Trophoblast cell (in vitro differentiated cells and primary cell): Measurements from ENCODE around the gene ENTREP1.
A peak's percentile ranks its signal among the peaks of the same experiment; 100 is the strongest.

Experiments used
- DNase-seq, 2 donors: peaks; one replicate each; pipeline ENCODE4 v3.0.0-alpha.2; 2016
- H2AFZ ChIP-seq: 2 replicates; pipeline ENCODE4 v1.6.1; 2013; ENCODE audit warnings: low read length, moderate library complexity, mild to moderate bottlenecking; ENCODE audit not compliant: insufficient read depth, poor library complexity
- H2AK5ac ChIP-seq: 2 replicates; pipeline ENCODE4 v1.6.1; 2013; ENCODE audit warnings: mild to moderate bottlenecking, low read length
- H2BK120ac ChIP-seq: 2 replicates; pipeline ENCODE4 v1.6.1; 2013; ENCODE audit warnings: low read length, mild to moderate bottlenecking, moderate library complexity; ENCODE audit not compliant: insufficient read depth, poor library complexity
- H2BK12ac ChIP-seq: 2 replicates; pipeline ENCODE4 v1.6.1; 2013; ENCODE audit warnings: mild to moderate bottlenecking, low read length, moderate library complexity
- H2BK5ac ChIP-seq: 2 replicates; pipeline ENCODE4 v1.6.1; 2013; ENCODE audit warnings: low read length, low read depth, moderate library complexity, mild to moderate bottlenecking; ENCODE audit not compliant: poor library complexity
- H3K14ac ChIP-seq: 2 replicates; pipeline ENCODE4 v1.6.1; 2013; ENCODE audit warnings: mild to moderate bottlenecking, low read length
- H3K18ac ChIP-seq: 2 replicates; pipeline ENCODE4 v1.6.1; 2013; ENCODE audit warnings: mild to moderate bottlenecking, low read length
- H3K23ac ChIP-seq: 2 replicates; pipeline ENCODE4 v1.6.1; 2013; ENCODE audit warnings: low read length
- H3K27ac ChIP-seq: 2 replicates; pipeline ENCODE4 v1.5.1; 2013; ENCODE audit warnings: low read depth, mild to moderate bottlenecking, inconsistent platforms, low read length, moderate library complexity
- H3K27me3 ChIP-seq: 2 replicates; pipeline ENCODE4 v1.6.1; 2013; ENCODE audit warnings: inconsistent platforms, mild to moderate bottlenecking, low read length, moderate library complexity; ENCODE audit not compliant: insufficient read depth
- H3K36me3 ChIP-seq, 2 experiments: 1 replicate in 1 of 2; 2 replicates in 1 of 2; pipeline ENCODE4 v1.6.1; 2013; ENCODE audit warnings: low read length in 2 of 2, mild to moderate bottlenecking in 2 of 2, moderate library complexity in 1 of 2; ENCODE audit not compliant: insufficient read depth in 2 of 2, control insufficient read depth in 1 of 2
- H3K4ac ChIP-seq: 2 replicates; pipeline ENCODE4 v1.6.1; 2013; ENCODE audit warnings: low read depth, mild to moderate bottlenecking, low read length, moderate library complexity
- H3K4me1 ChIP-seq, 2 experiments: 1 replicate in 1 of 2; 2 replicates in 1 of 2; pipeline ENCODE4 v1.6.1; 2013; ENCODE audit warnings: low read length in 2 of 2, mild to moderate bottlenecking in 2 of 2, moderate library complexity in 1 of 2; ENCODE audit not compliant: insufficient read depth in 2 of 2, control insufficient read depth in 1 of 2
- H3K4me2 ChIP-seq: 2 replicates; pipeline ENCODE4 v1.6.1; 2013; ENCODE audit warnings: inconsistent platforms, mild to moderate bottlenecking, low read length, moderate library complexity
- H3K4me3 ChIP-seq: 2 replicates; pipeline ENCODE4 v1.5.1; 2013; ENCODE audit warnings: mild to moderate bottlenecking, low read depth, low read length, inconsistent platforms
- H3K79me1 ChIP-seq: one replicate; pipeline ENCODE4 v1.6.1; 2013; ENCODE audit warnings: low read length
- H3K79me2 ChIP-seq: 2 replicates; pipeline ENCODE4 v1.6.1; 2013; ENCODE audit warnings: low read length, mild to moderate bottlenecking; ENCODE audit not compliant: control insufficient read depth, insufficient read depth, poor library complexity
- H3K9ac ChIP-seq: 2 replicates; pipeline ENCODE4 v1.6.1; 2013; ENCODE audit warnings: mild to moderate bottlenecking, low read length
- H3K9me3 ChIP-seq: 2 replicates; pipeline ENCODE4 v1.6.1; 2013; ENCODE audit warnings: low read depth, mild to moderate bottlenecking, control low read depth, inconsistent platforms, low read length; ENCODE audit not compliant: insufficient read depth
- H4K12ac ChIP-seq: 2 replicates; pipeline ENCODE4 v1.6.1; 2013; ENCODE audit warnings: low read depth, mild to moderate bottlenecking, low read length, moderate library complexity
- H4K8ac ChIP-seq: 2 replicates; pipeline ENCODE4 v1.6.1; 2013; ENCODE audit warnings: low read depth, mild to moderate bottlenecking, low read length, moderate library complexity
- H4K91ac ChIP-seq: one replicate; pipeline ENCODE4 v1.6.1; 2013; ENCODE audit warnings: low read depth, mild to moderate bottlenecking, low read length, moderate library complexity
- WGBS: extraction: QIAGEN DNeasy Blood & Tissue Kit; methylation state at CpG from one replicate; pipeline ENCODE4 v1.1.7; 2013; ENCODE audit warnings: missing lambda C conversion rate; ENCODE audit not compliant: insufficient read length, insufficient coverage; ENCODE audit errors: extremely low coverage; 5-methylcytosine and 5-hydroxymethylcytosine counted together

ENTREP1 gene

GRCh38 chr9:69380811-69381210 is 55.8 kb downstream of the ENTREP1 start:
- no CpG with 5 or more reads among the region's 3 CpGs for WGBS

DNA sequence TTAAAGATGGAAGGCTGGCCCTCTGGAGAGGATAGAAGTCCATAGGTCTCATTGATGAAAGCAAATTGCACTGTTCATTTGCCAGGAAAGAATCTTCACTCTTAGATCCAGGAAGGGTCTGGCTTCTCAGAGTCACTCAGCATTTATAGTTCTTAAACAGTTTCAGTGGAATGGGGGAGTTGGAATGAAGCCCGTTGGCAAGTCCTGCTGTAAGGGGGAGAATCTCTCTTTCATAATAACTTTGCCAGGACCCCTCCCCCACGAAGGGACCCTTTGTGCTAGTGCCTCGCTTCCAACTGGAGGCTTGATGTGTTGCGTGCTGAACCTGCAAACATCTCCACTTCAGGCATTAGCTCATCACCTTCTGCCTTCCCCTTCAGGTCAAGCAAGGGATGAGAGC is 57.1 kb downstream of the ENTREP1 start:
- no CpG with 5 or more reads among the region's 4 CpGs for WGBS
- no peak for DNase-seq
- Histone ChIP-seq H3K27me3 (no peaks in the 10 kb centered on the region), H3K9me3 (no peaks in the 10 kb centered on the region), H3K18ac (no peak overlapping the region), H4K8ac (no peak overlapping the region), H2AK5ac (no peak overlapping the region), H3K27ac (no peak overlapping the region), H2BK12ac (no peak overlapping the region), H3K4me1 (peaks cover 3 to 17% of the 10 kb centered on the region in 2 experiments), H3K9ac (no peak overlapping the region), H3K14ac (no peak overlapping the region), H2BK5ac (no peak overlapping the region), H3K36me3 (peaks cover 3 to 4% of the 10 kb centered on the region in 2 experiments), H3K4ac (no peak overlapping the region), H2BK120ac (no peak overlapping the region), H4K12ac (no peak overlapping the region), H2AFZ (no peak overlapping the region), H3K79me1 (no peaks in the 10 kb centered on the region), H4K91ac (no peak overlapping the region), H3K4me3 (no peak overlapping the region), H3K23ac (no peak overlapping the region), H3K79me2 (no peaks in the 10 kb centered on the region), H3K4me2 (no peak overlapping the region)

More at GRCh38 chr9:69380811-69381210, 55.8 kb downstream of the ENTREP1 start:
- H3K79me1 ChIP-seq: peaks cover 1% of the 10 kb centered on the region
- H2AFZ ChIP-seq: no peak overlapping the region
- H2BK5ac ChIP-seq: no peak overlapping the region
- H2BK12ac ChIP-seq: no peak overlapping the region
- H3K27me3 ChIP-seq: no peaks in the 10 kb centered on the region
- no peak overlapping the region for H2AK5ac ChIP-seq
- peak; percentile 16 to 37 for DNase-seq
- H3K23ac ChIP-seq: no peak overlapping the region
- H4K12ac ChIP-seq: no peak overlapping the region
- H3K36me3 ChIP-seq: peaks cover 0 to 4% of the 10 kb centered on the region in 2 experiments
- no peak overlapping the region for H2BK120ac ChIP-seq
- H3K4me2 ChIP-seq: no peak overlapping the region
- no peak overlapping the region for H4K8ac ChIP-seq
- H3K14ac ChIP-seq: no peak overlapping the region
- no peaks in the 10 kb centered on the region for H3K9me3 ChIP-seq
- H3K79me2 ChIP-seq: no peaks in the 10 kb centered on the region
- no peak overlapping the region for H4K91ac ChIP-seq
- H3K4ac ChIP-seq: no peak overlapping the region
- no peak overlapping the region for H3K18ac ChIP-seq
- no peak overlapping the region for H3K27ac ChIP-seq
- no peak overlapping the region for H3K4me3 ChIP-seq
- H3K4me1 ChIP-seq: peaks cover 6 to 21% of the 10 kb centered on the region in 2 experiments
- H3K9ac ChIP-seq: peak overlapping the region; percentile 9

GRCh38 chr9:69385581-69386033 is 60.6 kb downstream of the ENTREP1 start:
- H3K27me3 ChIP-seq: no peaks in the 10 kb centered on the region
- no peak overlapping the region for H2BK12ac ChIP-seq
- no peak overlapping the region for H2BK120ac ChIP-seq
- H3K4me3 ChIP-seq: no peak overlapping the region
- no peak overlapping the region for H4K91ac ChIP-seq
- no peaks in the 10 kb centered on the region for H3K9me3 ChIP-seq
- no peak overlapping the region for H4K8ac ChIP-seq
- H3K4ac ChIP-seq: no peak overlapping the region
- H3K9ac ChIP-seq: no peak overlapping the region
- no peak overlapping the region for H2BK5ac ChIP-seq
- H3K23ac ChIP-seq: no peak overlapping the region
- peaks cover 0 to 5% of the 10 kb centered on the region in 2 experiments for H3K36me3 ChIP-seq
- H4K12ac ChIP-seq: no peak overlapping the region
- H3K4me2 ChIP-seq: no peak overlapping the region
- no peak overlapping the region for H3K14ac ChIP-seq
- H2AK5ac ChIP-seq: no peak overlapping the region
- H3K79me1 ChIP-seq: no peaks in the 10 kb centered on the region
- no peak overlapping the region for H3K18ac ChIP-seq
- no peak for DNase-seq
- no peaks in the 10 kb centered on the region for H3K79me2 ChIP-seq
- H2AFZ ChIP-seq: no peak overlapping the region
- WGBS: no CpG with 5 or more reads among the region's 6 CpGs
- no peak overlapping the region for H3K27ac ChIP-seq
- peaks cover 3 to 10% of the 10 kb centered on the region in 2 experiments for H3K4me1 ChIP-seq

DNA sequence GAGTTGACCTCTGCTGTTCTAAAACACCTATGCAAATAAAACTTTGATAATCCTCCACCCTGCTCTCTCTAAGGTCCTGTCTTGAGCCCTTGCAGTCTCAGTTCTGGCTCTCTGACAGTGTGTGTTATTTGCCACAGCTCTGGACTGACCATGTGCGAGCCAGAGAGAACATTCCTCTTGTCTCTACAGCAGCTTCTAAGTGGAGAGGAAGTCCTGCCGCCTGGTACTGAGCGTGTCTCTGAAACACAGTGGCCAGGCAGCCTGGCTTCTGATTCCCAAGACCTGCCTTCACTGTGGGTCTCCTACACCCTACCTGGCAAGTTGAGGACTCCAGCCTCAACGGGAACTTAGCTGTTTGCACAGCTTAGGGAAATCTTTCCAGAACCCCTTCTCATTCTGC is 61.6 kb downstream of the ENTREP1 start:
- WGBS: no CpG with 5 or more reads among the region's 4 CpGs
- H3K79me1 ChIP-seq: no peaks in the 10 kb centered on the region

More for the DNA sequence above, 61.6 kb downstream of the ENTREP1 start:
- Histone ChIP-seq H4K8ac (no peak overlapping the region), H2AFZ (no peak overlapping the region), H3K4ac (no peak overlapping the region), H3K14ac (no peak overlapping the region), H3K9me3 (no peaks in the 10 kb centered on the region), H2BK12ac (no peak overlapping the region), H3K18ac (no peak overlapping the region), H3K27ac (no peak overlapping the region), H2AK5ac (no peak overlapping the region), H4K12ac (no peak overlapping the region), H3K23ac (no peak overlapping the region), H3K9ac (no peak overlapping the region), H3K79me2 (no peaks in the 10 kb centered on the region), H3K4me2 (no peak overlapping the region), H3K4me3 (no peak overlapping the region), H3K36me3 (peaks cover 0 to 5% of the 10 kb centered on the region in 2 experiments), H3K27me3 (no peaks in the 10 kb centered on the region), H2BK120ac (no peak overlapping the region), H2BK5ac (no peak overlapping the region), H3K4me1 (peaks cover 3 to 6% of the 10 kb centered on the region in 2 experiments), H4K91ac (no peak overlapping the region)
- DNase-seq: no peak
